NCI-H345 treated with DMSO at 0.1 percent for 48 hours (cell line): ENCODE data around the gene PTPRC.

Experiments used
- DNase-seq: peaks from one replicate; lab custom pipeline; 2025; ENCODE audit not compliant: unreplicated experiment; lab: John Stamatoyannopoulos, UW

PTPRC gene

GRCh38 chr1:198620951-198621824 lies 17.7 kb upstream of the PTPRC start:
- DNase-seq: no peak

- DNase-seq: no peak
These were observed 16.8 kb upstream of the PTPRC start for GRCh38 chr1:198622001-198622400.

- DNase-seq: no peak
These were observed 14.8 kb upstream of the PTPRC start for GRCh38 chr1:198623752-198624647.

DNA sequence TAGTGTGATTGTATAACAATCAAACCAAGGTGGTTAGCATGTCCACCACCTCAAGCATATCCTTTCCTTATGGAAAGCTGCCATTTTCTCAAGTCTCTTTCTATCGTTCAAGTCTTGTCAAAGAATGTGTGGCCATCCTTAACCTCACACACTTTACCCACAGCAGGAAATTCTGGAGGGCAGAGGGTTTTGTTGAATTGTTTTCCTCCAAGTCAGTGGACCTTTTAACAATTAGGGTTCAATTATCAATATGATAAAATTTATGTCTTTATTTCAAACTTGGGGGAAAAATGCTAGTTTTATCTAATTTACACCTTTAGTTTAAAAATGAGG lies 14.2 kb upstream of the PTPRC start:
- DNase-seq: no peak

DNA sequence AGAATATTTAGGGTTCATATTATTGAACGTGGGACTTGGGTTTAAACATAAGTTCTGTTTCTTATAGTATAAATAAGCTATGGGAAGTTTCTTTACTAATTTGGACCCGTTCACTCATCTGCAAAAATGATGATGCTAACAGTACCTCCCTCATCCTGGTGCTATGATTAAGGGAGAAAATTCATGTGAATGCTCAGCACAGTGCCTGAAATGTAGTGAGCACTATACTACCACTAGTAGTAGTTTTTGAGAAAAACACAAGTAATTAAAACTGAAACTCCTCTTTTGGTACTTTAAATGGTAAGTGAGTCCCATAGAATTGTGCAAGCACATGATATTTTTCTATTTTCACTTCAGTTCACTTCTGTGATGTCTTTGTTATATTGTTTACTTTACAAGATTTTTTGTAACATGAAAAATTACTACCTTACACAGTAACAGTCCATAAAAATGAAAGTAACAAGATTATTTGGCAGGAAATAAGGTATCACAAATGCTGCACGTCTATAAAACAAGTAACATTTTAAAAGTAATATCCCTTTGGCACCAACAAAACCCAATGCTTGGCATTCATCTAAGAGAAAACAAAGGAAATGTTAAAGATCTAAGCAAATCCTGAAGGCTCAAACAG lies 11.3 kb upstream of the PTPRC start:
- DNase-seq: no peak

- no peak for DNase-seq
These were observed 10.8 kb upstream of the PTPRC start for GRCh38 chr1:198628067-198628455.

GRCh38 chr1:198629610-198630009 lies 9.2 kb upstream of the PTPRC start:
- no peak for DNase-seq

DNA sequence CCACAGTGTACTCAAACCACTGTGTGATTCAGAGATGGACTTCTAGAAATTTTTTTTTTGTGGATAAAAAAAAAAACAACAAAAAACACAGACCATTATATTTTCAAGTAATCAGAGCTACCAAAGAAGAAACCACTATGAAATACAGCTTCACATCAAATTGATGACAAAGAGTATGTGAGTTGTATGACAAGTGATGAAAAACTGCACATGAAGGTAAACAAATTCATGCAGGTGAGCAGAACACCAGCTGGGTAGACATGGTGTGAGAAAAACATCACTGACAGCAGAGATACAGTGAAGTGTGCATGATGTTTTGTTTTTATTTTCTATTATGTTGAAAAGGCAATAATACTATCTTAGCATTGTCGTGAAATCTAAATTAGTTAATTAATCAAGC lies 8.0 kb upstream of the PTPRC start:
- no peak for DNase-seq

- no peak for DNase-seq
These were observed 7.5 kb upstream of the PTPRC start for GRCh38 chr1:198631292-198631691.

GRCh38 chr1:198632007-198632406 lies 6.8 kb upstream of the PTPRC start:
- DNase-seq: no peak

DNA sequence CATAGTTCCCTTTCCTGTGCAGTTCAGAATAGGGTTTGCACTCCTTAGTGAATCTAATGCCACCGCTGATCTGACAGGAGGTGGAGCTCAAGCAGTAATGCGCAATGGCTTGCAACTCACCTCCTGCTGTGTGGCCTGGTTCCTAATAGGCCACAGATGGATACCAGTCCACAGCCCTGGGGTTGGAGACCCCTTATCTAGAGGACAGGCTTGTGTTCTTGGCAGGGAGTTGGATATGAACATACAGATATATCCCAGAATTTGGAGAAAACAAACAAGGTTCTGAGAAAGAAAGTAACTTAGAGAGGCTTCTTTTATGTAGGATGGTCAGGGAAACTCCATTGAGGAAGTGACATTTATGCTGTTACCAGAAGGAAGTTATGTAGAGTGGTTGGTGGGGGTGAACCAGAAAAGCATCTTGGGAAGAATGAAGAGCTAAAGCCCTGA lies 5.1 kb upstream of the PTPRC start:
- no peak for DNase-seq

- no peak for DNase-seq
These were observed 2.9 kb upstream of the PTPRC start for GRCh38 chr1:198635964-198636363.

DNA sequence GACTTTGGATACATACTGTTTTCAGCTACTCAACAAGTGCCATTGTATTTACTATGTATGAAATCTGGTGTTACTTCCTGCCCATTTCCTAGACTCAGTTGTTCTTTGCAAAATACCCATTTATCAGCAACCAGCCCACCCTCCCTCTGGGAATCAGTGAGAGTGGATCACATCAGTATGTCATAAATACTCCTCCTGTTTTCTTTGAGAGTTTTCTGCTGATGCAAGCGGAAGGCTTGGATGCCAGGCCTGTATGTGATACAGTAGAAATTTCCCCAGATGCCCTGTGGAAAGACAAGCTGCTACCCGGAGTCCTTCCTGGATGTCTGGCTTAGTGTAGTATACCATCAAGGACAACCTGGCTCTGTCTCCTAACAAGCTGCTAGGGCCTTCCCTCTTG lies 2.4 kb upstream of the PTPRC start:
- no peak for DNase-seq

- DNase-seq: no peak
These were observed 1.7 kb upstream of the PTPRC start for GRCh38 chr1:198637157-198637556.

- DNase-seq: no peak
These were observed 863 bp upstream of the PTPRC start for GRCh38 chr1:198637916-198638437.

DNA sequence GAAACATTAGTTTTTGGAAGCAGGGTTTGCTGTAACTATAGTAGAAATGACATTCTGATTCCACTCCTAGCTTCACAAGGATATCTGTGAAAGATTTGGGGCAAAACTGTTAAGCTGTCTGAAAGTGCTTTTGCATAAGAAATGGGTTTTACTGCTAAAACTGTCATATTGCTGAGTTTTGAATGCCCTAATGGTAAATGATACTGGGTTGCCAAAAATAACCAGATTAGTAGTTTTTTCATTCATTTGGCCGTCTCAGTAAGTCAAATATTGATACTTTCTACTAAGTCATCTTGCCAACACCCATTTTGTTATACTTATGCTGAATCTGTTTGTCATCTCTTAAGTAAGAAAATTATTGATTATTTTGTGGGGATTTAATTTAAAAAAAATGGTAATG lies 399 bp upstream of the PTPRC start:
- DNase-seq: no peak

DNA sequence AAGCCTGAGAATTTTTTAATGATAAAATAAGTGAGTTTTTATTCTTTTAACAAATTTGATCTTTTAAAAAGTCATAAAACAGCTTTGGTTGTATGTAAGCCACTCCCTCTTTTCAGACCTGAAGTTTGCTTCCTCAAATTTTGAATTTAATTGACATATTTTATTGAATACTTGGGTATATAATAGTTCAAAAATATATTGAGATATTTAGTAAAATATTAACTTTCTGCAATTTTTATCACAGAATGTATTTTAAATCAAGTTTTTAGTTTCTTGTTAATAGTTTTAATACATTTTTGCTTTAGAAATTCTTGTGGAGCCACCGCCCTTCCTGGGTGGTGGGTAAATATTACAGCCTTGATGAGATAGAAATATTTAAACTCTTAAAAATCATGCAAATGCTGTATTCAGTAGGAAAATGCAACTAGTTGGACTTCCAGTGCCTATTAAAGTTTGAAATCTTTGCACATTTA lies 867 bp downstream of the PTPRC start:
- no peak for DNase-seq

- no peak for DNase-seq
These were observed 1.3 kb downstream of the PTPRC start for GRCh38 chr1:198640174-198640573.

- DNase-seq: no peak
These were observed 2.7 kb downstream of the PTPRC start for GRCh38 chr1:198641501-198641900.

- DNase-seq: no peak
These were observed 3.3 kb downstream of the PTPRC start for GRCh38 chr1:198641966-198642668.

- no peak for DNase-seq
These were observed 4.1 kb downstream of the PTPRC start for GRCh38 chr1:198642983-198643382.
